Measurements from ENCODE around the gene GNG14.
"Not testable (repeated sequence)": the region's sequence is repeated elsewhere in the genome, so short reads cannot be mapped to it uniquely, and the experiment has no call there.

GNG14 gene

GRCh38 chr19:12722566-12723380 lies 35.0 kb downstream of the GNG14 start:
- DNase-seq (ENCODE audit: low read depth in 2 of 3, low spot score in 2 of 3), result peak; percentile 76 to 80 (median 80)

- no peak for DNase-seq (ENCODE audit: low read depth in 2 of 3, low spot score in 2 of 3)
Measured at GRCh38 chr19:12723381-12723640, 35.5 kb downstream of the GNG14 start.

GRCh38 chr19:12723641-12724426 lies 36.0 kb downstream of the GNG14 start, which contains the start of gene TNPO2:
TNPO2 (minus strand) TSS chr19:12723932; CDS start chr19:12720977, 2,955 bp downstream.
- DNase-seq (ENCODE audit: low read depth in 2 of 3, low spot score in 2 of 3), result peak; percentile 53 to 59 (median 53)

GRCh38 chr19:12725612-12726011 lies 37.8 kb downstream of the GNG14 start:
- DNase-seq (ENCODE audit: low read depth in 2 of 3, low spot score in 2 of 3), result not testable (repeated sequence)

GRCh38 chr19:12726988-12727316 lies 39.2 kb downstream of the GNG14 start:
- no peak for DNase-seq (ENCODE audit: low read depth in 2 of 3, low spot score in 2 of 3)

GRCh38 chr19:12727745-12728433 lies 40.1 kb downstream of the GNG14 start:
- DNase-seq (ENCODE audit: low read depth in 2 of 3, low spot score in 2 of 3), result no peak

- DNase-seq (ENCODE audit: low read depth in 2 of 3, low spot score in 2 of 3), result no peak
Measured at GRCh38 chr19:12730064-12730463, 42.3 kb downstream of the GNG14 start.

- DNase-seq (ENCODE audit: low read depth in 2 of 3, low spot score in 2 of 3), result no peak
Measured at GRCh38 chr19:12731337-12731736, 43.5 kb downstream of the GNG14 start.

GRCh38 chr19:12733369-12734214 lies 45.8 kb downstream of the GNG14 start:
- no peak for DNase-seq (ENCODE audit: low read depth in 2 of 3, low spot score in 2 of 3)

GRCh38 chr19:12736995-12737834 lies 49.4 kb downstream of the GNG14 start, which contains the start of gene GET3:
GET3 (plus strand) TSS chr19:12737497; CDS start chr19:12737506, 9 bp downstream.
- peak in 2 of 3 experiments; percentile 54 to 55 for DNase-seq (ENCODE audit: low read depth in 2 of 3, low spot score in 2 of 3)

- DNase-seq (ENCODE audit: low read depth in 2 of 3, low spot score in 2 of 3), result no peak
Measured at GRCh38 chr19:12737835-12738351, 50.1 kb downstream of the GNG14 start.
